ENCODE data around the gene PLAAT4.
"Not testable (repeated sequence)": the region's sequence is repeated elsewhere in the genome, so short reads cannot be mapped to it uniquely, and the experiment has no call there.

The PLAAT4 gene

DNA sequence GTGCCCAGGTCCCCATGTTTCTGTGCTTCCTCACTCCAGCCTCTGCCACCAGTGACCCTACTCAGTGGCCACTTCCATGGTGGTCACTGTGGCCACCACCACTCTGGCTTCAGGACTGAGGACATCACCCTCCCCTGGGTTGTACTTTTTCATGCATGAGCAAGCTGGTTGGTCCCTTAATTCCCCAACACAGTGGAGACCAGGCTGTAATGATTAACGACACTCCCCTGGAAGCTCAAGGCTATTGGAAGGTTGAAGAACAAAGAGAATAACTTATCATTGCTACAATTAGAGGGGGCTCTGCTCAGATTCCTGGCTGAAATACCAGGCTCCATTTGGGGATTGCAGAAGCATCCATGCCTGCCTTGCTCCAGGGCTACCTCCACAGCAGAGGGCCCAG is 10.5 kb downstream of the PLAAT4 start:
- DNase-seq (ENCODE audit: low spot score), result no peak

DNA sequence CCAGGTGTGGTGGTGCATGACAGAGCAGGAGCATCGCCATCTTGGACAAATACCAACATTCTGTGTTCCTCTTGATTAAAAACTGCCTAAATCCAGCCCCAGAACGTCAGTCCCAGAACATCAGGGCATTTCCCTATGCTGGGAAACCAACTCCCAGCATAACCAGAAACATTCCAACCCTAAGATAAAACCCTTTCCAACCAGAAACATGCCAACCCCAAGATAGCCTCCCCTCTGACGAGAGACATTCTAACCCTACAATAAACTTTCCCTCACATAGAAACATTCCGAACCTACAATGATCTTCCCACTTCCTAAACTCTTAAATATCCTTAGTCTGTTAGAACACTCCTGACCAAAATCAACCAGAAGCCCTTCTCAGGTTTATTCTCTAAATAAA is 11.6 kb downstream of the PLAAT4 start:
- DNase-seq (ENCODE audit: low spot score), result no peak

GRCh38 chr11:63549411-63549810 is 12.8 kb downstream of the PLAAT4 start:
- no peak for DNase-seq (ENCODE audit: low spot score)

- DNase-seq (ENCODE audit: low spot score), result not testable (repeated sequence)
Observed at GRCh38 chr11:63550156-63550700, 13.6 kb downstream of the PLAAT4 start.

DNA sequence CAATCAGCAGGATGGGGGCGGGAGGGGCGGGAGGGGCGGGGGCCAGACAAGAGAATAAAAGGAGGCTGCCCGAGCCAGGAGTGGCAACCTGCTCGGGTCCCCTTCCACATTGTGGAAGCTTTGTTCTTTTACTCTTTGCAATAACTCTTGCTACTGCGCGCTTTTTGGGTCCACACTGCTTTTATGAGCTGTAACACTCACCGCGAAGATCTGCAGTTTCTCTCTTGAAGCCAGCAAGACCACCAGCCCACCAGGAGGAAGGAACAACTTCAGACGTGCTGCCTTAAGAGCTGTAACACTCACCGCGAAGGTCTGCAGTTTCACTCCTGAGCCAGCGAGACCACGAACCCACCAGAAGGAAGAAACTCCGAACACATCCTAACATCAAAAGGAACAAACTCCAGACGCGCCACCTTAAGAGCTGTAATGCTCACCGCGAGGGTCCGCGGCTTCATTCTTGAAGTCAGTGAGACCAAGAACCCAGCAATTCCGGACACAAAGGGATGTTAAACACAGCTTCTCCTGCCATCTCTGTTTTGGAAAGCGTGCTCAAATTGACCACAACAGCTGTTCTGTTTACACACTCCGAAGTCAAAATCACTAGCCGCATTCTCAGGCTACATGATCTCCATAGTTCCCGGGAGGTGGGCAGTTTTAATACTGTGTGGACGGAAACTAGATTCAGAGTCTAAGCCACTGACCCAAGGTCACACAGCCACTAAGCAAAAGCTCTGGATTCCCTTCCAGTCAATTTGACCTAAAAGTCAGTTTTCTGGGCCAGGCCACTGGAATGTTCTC is 14.7 kb downstream of the PLAAT4 start:
- DNase-seq (ENCODE audit: low spot score), result no peak

DNA sequence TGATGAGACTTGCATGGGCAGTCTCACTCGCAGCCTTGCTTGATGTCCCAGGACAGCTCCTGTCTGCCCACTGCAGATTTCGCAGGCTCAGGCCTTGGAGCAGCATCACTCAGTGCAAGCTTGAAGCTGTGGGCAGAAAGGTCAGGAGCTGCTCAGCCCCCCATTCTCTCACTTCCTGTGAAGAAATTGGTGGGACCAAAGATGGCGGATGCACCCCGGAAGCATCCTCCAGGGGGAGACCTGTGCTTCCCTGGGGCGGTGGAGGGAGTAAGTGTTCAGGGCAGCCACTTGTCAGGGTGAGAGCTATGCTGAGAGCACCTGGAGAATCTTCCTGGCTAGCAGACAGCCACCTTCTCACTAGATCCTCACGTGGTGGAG is 15.3 kb downstream of the PLAAT4 start:
- DNase-seq (ENCODE audit: low spot score), result no peak

- DNase-seq (ENCODE audit: low spot score), result no peak
Observed at GRCh38 chr11:63552921-63553320, 16.3 kb downstream of the PLAAT4 start.

DNA sequence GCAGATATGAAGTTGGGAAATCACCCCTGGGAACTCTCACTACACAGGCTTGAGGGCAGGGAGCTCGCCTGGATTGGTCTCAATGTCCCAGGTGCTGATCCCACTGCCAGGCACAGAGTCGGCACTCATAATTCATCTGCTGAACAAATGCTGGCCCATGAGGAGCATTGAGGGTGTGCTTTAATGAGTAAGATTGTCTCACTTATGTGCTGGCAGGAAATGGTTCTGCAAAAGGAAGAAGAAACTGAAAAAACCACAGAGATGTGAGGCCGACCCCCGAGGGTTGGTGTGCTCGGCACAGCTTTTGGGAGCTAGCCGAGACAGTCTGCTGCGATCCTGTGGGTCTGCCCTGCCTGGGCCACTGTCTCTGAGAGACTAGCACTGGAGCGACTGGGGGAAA is 17.2 kb downstream of the PLAAT4 start:
- DNase-seq (ENCODE audit: low spot score), result no peak

GRCh38 chr11:63554877-63555223 is 18.2 kb downstream of the PLAAT4 start:
- DNase-seq (ENCODE audit: low spot score), result no peak

DNA sequence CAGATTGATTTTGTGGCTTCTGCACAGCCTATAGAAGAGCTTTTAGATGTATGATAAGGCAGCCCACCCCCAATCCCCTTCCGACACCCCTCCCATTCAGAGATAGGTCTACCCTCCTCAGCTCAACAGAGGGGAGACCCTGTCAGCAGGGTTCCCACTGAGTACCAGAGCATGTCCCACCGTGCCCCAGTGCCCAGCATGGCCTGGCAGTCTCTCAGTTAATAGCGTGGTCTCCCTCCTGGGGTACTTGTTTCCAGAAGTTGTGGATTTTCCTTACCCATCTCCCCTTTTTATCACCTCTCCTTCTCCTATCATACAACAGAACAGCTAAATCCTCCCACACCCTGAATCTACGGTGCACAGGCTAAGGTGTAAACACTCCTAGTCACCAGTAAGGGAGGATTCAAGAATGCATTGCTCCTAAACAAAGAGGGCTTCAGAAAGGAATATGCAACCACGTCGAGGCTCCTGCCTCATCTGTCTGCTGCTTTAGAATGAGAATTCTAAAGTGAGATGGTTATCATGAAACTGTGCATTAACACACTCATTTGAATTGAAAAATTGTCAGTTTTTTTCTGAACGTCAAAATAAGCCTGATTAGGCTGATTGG is 19.9 kb downstream of the PLAAT4 start:
- DNase-seq (ENCODE audit: low spot score), result no peak

DNA sequence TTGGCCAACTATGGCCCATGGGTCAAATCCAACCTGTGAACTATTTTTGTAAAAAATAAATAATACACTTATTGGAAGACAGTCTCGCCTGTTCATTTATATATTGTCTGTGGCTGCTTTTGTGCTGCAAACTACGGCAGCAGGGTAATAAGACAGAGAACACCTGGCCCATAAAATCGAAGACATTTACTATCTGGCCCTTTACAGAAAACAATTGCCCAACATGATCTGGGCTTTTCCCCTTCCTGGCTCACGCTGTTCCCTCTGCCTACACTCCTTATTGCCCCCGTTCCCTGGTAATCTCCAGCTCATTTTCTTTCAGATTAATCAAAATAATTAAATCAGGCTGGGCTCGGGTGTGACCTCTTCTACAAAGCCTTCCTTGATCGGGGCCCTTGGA is 21.0 kb downstream of the PLAAT4 start:
- no peak for DNase-seq (ENCODE audit: low spot score)

GRCh38 chr11:63558459-63559157 is 22.0 kb downstream of the PLAAT4 start:
- DNase-seq (ENCODE audit: low spot score), result no peak

DNA sequence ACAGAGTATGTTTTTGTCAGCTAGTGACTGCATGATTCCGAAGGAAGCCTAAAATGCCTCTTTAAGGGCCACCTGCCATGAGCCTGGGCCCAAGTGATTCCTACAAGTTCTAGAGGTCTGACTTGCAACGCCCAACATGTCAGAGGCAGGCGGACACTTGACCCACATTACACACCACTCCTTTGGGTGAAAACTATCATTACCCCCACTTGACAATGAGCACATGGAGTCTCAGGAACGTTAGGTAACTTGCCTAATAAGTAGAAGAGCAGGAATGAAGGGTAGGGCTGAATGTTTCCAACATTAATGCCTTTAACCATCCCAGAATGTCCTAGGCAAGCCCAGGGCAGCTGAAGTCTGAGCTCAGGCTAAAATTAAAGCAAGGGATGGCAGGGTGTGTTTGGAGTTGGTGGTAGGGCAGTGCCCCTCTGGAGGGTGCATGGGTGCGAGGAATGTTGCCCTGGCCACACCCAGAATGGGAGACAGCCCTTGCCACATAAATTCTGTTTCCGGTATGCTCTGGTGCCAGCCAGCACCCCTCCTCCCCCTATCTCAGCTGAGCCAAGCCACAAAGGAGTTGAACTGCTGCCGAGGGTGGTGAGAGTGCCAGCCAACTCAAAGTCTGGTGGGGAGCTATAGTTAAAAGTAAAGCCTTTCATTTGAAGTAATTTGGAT is 24.0 kb downstream of the PLAAT4 start:
- DNase-seq (ENCODE audit: low spot score), result no peak

GRCh38 chr11:63563201-63564055 is 26.8 kb downstream of the PLAAT4 start, which contains the start of gene PLAAT2:
Gene PLAAT2 (minus strand): TSS chr11:63563379. CDS start chr11:63563324, 55 bp downstream.
- no peak for DNase-seq (ENCODE audit: low spot score)

DNA sequence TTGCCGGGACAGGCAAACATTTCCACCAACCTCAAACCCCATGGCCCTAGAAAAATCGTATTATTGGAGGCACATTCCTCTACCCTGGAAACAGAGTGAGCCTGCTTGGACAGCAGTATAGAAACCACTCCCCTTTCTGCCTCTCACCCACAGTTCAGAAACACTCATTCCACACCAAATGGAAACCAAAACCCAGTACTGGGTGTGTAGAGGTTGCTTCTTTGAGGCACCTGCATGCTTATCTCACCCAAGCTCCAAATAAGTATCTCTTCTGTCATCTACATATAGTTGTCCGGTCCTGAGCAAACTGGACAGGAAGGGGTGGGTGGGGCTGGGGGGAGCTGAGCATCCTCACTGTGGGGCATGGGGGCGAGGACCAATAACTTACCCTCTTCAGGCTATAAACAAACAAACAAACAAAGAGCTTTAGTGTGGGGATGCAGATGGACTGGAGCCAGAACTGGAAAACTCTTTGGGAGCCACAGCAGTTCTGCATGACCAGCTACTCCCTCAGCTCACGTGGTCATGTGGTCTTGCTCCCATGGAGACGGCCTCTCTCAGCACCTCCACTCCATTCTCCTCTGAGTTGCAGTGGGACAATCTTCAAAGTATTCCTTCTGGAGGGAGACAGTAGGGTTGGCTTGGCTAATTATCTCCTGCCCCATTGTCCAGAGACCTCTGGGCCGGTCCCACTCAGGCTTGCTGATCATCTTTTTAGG is 27.6 kb downstream of the PLAAT4 start:
- DNase-seq (ENCODE audit: low spot score), result no peak

DNA sequence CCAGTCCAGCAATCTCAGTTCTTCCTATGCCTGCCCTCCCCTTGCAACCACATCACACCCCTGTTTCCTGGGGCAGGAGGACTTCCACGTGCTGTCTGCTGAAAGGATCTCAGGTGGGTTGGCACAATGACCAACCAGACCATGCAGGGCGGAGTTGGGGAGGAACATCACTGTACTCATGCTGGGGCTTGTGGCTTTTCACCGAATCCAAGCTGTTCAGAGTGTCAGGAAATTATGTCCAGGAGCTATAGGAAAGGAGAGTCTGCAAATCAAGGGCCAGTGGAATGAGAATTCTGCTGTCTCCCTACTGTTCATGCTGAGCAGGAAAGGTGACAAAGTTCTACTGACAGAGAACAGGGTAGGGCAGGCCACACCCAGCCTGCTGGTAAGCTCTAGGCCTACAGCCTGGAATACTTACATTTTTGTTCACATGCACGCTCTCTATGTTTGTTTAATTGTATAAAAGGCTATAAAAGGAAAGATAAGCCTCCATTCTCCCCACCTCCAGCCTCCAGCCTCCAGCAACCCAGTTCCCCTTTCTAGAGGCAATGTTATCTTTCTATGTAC is 28.3 kb downstream of the PLAAT4 start:
- no peak for DNase-seq (ENCODE audit: low spot score)

GRCh38 chr11:63567044-63567840 is 30.6 kb downstream of the PLAAT4 start:
- DNase-seq (ENCODE audit: low spot score), result peak; percentile 26

DNA sequence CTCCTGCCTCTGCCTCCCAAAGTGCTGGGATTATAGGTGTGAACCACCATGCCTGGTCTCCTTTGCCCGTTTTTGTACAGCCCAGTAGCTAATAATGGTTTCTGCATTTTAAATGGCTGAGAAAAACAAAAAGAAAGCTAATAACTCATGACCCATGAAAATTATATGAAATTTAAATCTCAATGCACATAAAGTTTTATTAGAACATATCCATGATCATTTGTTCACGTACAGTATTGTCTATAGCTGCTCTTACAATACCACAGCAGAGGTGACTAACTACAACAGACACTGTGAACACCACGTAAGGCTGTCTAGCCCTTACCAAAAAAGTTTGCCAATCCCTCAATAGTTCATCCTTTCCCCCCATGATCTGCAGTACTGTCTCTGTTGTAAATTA is 33.0 kb downstream of the PLAAT4 start:
- no peak for DNase-seq (ENCODE audit: low spot score)

GRCh38 chr11:63572026-63572688 is 35.5 kb downstream of the PLAAT4 start:
- DNase-seq (ENCODE audit: low spot score), result no peak
